GM12891 (cell line): Measurements from ENCODE around the gene SAP30BP.

Experiments used
- DNase-seq: peaks from one replicate; pipeline ENCODE4 v3.0.0; 2011; ENCODE audit warnings: low spot score; ENCODE audit not compliant: insufficient read length
- FAIRE-seq: peaks from 2 replicates; lab custom pipeline; 2011; peaks lifted over from hg19 to GRCh38; lab: Jason Lieb, UNC
- PAX5 ChIP-seq: IDR thresholded peaks from 2 replicates; pipeline ENCODE4 v1.6.1; 2011; ENCODE audit warnings: low read length, moderate library complexity, mild to moderate bottlenecking; ENCODE audit not compliant: insufficient read depth, severe bottlenecking
- POLR2A ChIP-seq: IDR thresholded peaks from 2 replicates; pipeline ENCODE4 v1.6.1; 2011; ENCODE audit warnings: low read depth, low read length, control low read depth
- POLR2AphosphoS5 ChIP-seq: IDR thresholded peaks from 2 replicates; pipeline ENCODE4 v1.6.1; 2011; ENCODE audit warnings: low read depth, low read length, control low read depth
- POU2F2 ChIP-seq: IDR thresholded peaks from 2 replicates; pipeline ENCODE4 v1.6.1; 2011; ENCODE audit warnings: low read depth, mild to moderate bottlenecking, control low read depth, low read length, moderate library complexity
- SPI1 ChIP-seq: IDR thresholded peaks from 2 replicates; pipeline ENCODE4 v1.6.1; 2011; ENCODE audit warnings: low read depth, low read length, control low read depth
- TAF1 ChIP-seq: IDR thresholded peaks from 2 replicates; pipeline ENCODE4 v1.6.1; 2011; ENCODE audit warnings: low read depth, low read length, control low read depth

Gene SAP30BP

GRCh38 chr17:75748706-75749105 lies 81.6 kb downstream of the SAP30BP start:
- DNase-seq (no peak), FAIRE-seq (no peak)
- TF ChIP-seq TAF1 (no peak), PAX5 (no peak), POU2F2 (no peak), POLR2AphosphoS5 (no peak), SPI1 (no peak), POLR2A (no peak)

GRCh38 chr17:75749545-75750389 lies 82.6 kb downstream of the SAP30BP start:
- no peak for TF ChIP-seq POLR2AphosphoS5
- no peak for TF ChIP-seq SPI1
- no peak for TF ChIP-seq PAX5
- no peak for TF ChIP-seq POU2F2
- no peak for TF ChIP-seq TAF1
- TF ChIP-seq POLR2A: no peak
- FAIRE-seq (peak; percentile 48), DNase-seq (peak; percentile 82)

- TF ChIP-seq POLR2A (no peak), POU2F2 (no peak), PAX5 (no peak), TAF1 (no peak), SPI1 (no peak)
- FAIRE-seq (no peak), DNase-seq (no peak)
Observed at GRCh38 chr17:75750661-75751423, 83.7 kb downstream of the SAP30BP start.

GRCh38 chr17:75751676-75752404 lies 84.7 kb downstream of the SAP30BP start:
- FAIRE-seq (no peak), DNase-seq (no peak)
- TF ChIP-seq TAF1 (no peak), POU2F2 (no peak), PAX5 (no peak), SPI1 (no peak), POLR2A (no peak), POLR2AphosphoS5 (no peak)

GRCh38 chr17:75752405-75752709 lies 85.2 kb downstream of the SAP30BP start:
- DNase-seq (no peak), FAIRE-seq (no peak)
- TF ChIP-seq SPI1 (no peak), TAF1 (no peak), PAX5 (no peak), POLR2A (no peak), POLR2AphosphoS5 (no peak), POU2F2 (no peak)

GRCh38 chr17:75752802-75753513 lies 85.8 kb downstream of the SAP30BP start:
- no peak for DNase-seq
- TF ChIP-seq PAX5: no peak
- no peak for TF ChIP-seq TAF1
- no peak for TF ChIP-seq POLR2AphosphoS5
- TF ChIP-seq POU2F2: no peak
- TF ChIP-seq POLR2A: no peak
- TF ChIP-seq SPI1: no peak

GRCh38 chr17:75753514-75754377 lies 86.6 kb downstream of the SAP30BP start:
- no peak for TF ChIP-seq POU2F2
- TF ChIP-seq TAF1: no peak
- no peak for TF ChIP-seq POLR2AphosphoS5
- no peak for TF ChIP-seq PAX5
- TF ChIP-seq POLR2A: no peak
- TF ChIP-seq SPI1: no peak
- peak; percentile 93 for DNase-seq
- peak; percentile 95 for FAIRE-seq

More at GRCh38 chr17:75752802-75753513, 85.8 kb downstream of the SAP30BP start:
- peak; percentile 58 for FAIRE-seq

- FAIRE-seq (peak; percentile 66), DNase-seq (no peak)
- TF ChIP-seq POLR2AphosphoS5 (no peak), POU2F2 (no peak), SPI1 (no peak), TAF1 (no peak), PAX5 (no peak), POLR2A (no peak)
Observed at GRCh38 chr17:75754378-75755204, 87.5 kb downstream of the SAP30BP start.
